Measurements from ENCODE around the gene MCRS1.

GRCh38 chr12:49567302-49567610 is 686 bp downstream of the MCRS1 start:
- TF ChIP-seq, protein P1, sequence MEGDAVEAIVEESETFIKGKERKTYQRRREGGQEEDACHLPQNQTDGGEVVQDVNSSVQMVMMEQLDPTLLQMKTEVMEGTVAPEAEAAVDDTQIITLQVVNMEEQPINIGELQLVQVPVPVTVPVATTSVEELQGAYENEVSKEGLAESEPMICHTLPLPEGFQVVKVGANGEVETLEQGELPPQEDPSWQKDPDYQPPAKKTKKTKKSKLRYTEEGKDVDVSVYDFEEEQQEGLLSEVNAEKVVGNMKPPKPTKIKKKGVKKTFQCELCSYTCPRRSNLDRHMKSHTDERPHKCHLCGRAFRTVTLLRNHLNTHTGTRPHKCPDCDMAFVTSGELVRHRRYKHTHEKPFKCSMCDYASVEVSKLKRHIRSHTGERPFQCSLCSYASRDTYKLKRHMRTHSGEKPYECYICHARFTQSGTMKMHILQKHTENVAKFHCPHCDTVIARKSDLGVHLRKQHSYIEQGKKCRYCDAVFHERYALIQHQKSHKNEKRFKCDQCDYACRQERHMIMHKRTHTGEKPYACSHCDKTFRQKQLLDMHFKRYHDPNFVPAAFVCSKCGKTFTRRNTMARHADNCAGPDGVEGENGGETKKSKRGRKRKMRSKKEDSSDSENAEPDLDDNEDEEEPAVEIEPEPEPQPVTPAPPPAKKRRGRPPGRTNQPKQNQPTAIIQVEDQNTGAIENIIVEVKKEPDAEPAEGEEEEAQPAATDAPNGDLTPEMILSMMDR (IDR thresholded peaks at IDR 0.05; ENCODE audit: low read length): no peak
- TF ChIP-seq EZH2phosphoT487 (IDR thresholded peaks at IDR 0.05; ENCODE audit: low read length): no peak
